ENCODE measurements around the gene DARS2.
"Not testable (repeated sequence)": the region's sequence is repeated elsewhere in the genome, so short reads cannot be mapped to it uniquely, and the experiment has no call there.

DARS2 gene, protein sequence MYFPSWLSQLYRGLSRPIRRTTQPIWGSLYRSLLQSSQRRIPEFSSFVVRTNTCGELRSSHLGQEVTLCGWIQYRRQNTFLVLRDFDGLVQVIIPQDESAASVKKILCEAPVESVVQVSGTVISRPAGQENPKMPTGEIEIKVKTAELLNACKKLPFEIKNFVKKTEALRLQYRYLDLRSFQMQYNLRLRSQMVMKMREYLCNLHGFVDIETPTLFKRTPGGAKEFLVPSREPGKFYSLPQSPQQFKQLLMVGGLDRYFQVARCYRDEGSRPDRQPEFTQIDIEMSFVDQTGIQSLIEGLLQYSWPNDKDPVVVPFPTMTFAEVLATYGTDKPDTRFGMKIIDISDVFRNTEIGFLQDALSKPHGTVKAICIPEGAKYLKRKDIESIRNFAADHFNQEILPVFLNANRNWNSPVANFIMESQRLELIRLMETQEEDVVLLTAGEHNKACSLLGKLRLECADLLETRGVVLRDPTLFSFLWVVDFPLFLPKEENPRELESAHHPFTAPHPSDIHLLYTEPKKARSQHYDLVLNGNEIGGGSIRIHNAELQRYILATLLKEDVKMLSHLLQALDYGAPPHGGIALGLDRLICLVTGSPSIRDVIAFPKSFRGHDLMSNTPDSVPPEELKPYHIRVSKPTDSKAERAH

GRCh38 chr1:173824315-173825081 lies at the start of gene DARS2, which contains the start of gene CENPL:
DARS2 (plus strand) TSS chr1:173824673; CDS start chr1:173825230, 557 bp downstream.
CENPL (minus strand) TSS chr1:173824883; CDS start chr1:173811299, 13,584 bp downstream.
- peak; percentile 85 for ATAC-seq (ENCODE audit: low read depth)
- peaks cover 3% of the 10 kb centered on the region for H3K36me3 Mint-ChIP-seq
- peak within 1 kb of the TSS; percentile 96 for H3K4me3 Mint-ChIP-seq
- H3K27ac Mint-ChIP-seq: peak within 1 kb of the TSS; percentile 95
- DNase-seq (ENCODE audit: low spot score in 2 of 2): peak; percentile 74 to 80
- no peaks in the 10 kb centered on the region for H3K27me3 Mint-ChIP-seq
- no peaks in the 10 kb centered on the region for H3K9me3 Mint-ChIP-seq
- peaks cover 14% of the 10 kb centered on the region for H3K4me1 Mint-ChIP-seq

GRCh38 chr1:173775578-173776226 lies 48.8 kb upstream of the DARS2 start:
- Mint-ChIP-seq H3K4me3 (no peak overlapping the region), H3K9me3 (no peaks in the 10 kb centered on the region), H3K27me3 (no peaks in the 10 kb centered on the region), H3K36me3 (peaks cover 40% of the 10 kb centered on the region), H3K27ac (peak overlapping the region; percentile 69), H3K4me1 (no peaks in the 10 kb centered on the region)
- ATAC-seq (ENCODE audit: low read depth): no peak
- no peak for DNase-seq (ENCODE audit: low spot score in 2 of 2)

GRCh38 chr1:173779936-173780335 lies 44.5 kb upstream of the DARS2 start:
- no peak overlapping the region for H3K4me3 Mint-ChIP-seq
- H3K9me3 Mint-ChIP-seq: no peaks in the 10 kb centered on the region
- H3K36me3 Mint-ChIP-seq: peaks cover 43% of the 10 kb centered on the region
- no peaks in the 10 kb centered on the region for H3K27me3 Mint-ChIP-seq
- ATAC-seq (ENCODE audit: low read depth) (no peak), DNase-seq (ENCODE audit: low spot score in 2 of 2) (no peak)
- H3K4me1 Mint-ChIP-seq: no peaks in the 10 kb centered on the region
- no peak overlapping the region for H3K27ac Mint-ChIP-seq

DNA sequence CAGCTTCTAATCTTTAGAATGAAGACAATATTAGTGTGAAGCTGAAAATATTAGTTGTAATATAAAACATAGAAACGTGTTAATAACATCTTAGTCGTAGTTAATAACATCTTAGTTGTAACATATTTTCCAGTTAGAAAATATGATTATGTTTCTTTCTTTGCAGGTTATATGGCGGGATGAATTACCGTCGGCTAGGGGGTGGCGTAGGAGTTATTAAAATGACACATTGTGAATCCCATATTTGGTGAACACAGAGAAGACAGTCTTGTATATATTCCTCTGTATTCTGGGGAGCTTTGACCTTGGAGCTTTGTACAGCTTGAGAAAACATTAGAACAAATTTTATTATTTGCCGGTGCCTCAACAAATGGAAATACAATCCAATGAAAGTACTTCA lies 39.5 kb upstream of the DARS2 start:
- Mint-ChIP-seq H3K36me3 (peaks cover 22% of the 10 kb centered on the region), H3K4me3 (no peak overlapping the region), H3K9me3 (no peaks in the 10 kb centered on the region), H3K4me1 (no peaks in the 10 kb centered on the region), H3K27me3 (no peaks in the 10 kb centered on the region), H3K27ac (no peak overlapping the region)
- DNase-seq (ENCODE audit: low spot score in 2 of 2) (no peak), ATAC-seq (ENCODE audit: low read depth) (no peak)

- DNase-seq (ENCODE audit: low spot score in 2 of 2) (no peak), ATAC-seq (ENCODE audit: low read depth) (no peak)
- Mint-ChIP-seq H3K4me3 (no peak overlapping the region), H3K27ac (no peak overlapping the region), H3K4me1 (no peaks in the 10 kb centered on the region), H3K36me3 (peaks cover 15% of the 10 kb centered on the region), H3K27me3 (no peaks in the 10 kb centered on the region), H3K9me3 (no peaks in the 10 kb centered on the region)
Measured at GRCh38 chr1:173789841-173790240, 34.6 kb upstream of the DARS2 start.

GRCh38 chr1:173798078-173798477 lies 26.4 kb upstream of the DARS2 start:
- Mint-ChIP-seq H3K9me3 (no peaks in the 10 kb centered on the region), H3K4me3 (no peak overlapping the region), H3K27ac (peak overlapping the region; percentile 25), H3K27me3 (no peaks in the 10 kb centered on the region), H3K4me1 (no peaks in the 10 kb centered on the region), H3K36me3 (peaks cover 3% of the 10 kb centered on the region)
- ATAC-seq (ENCODE audit: low read depth): no peak
- DNase-seq (ENCODE audit: low spot score in 2 of 2): no peak

GRCh38 chr1:173799995-173800394 lies 24.5 kb upstream of the DARS2 start:
- H3K27me3 Mint-ChIP-seq; DNase-seq (ENCODE audit: low spot score in 2 of 2); H3K9me3 Mint-ChIP-seq; ATAC-seq (ENCODE audit: low read depth); H3K27ac Mint-ChIP-seq; H3K36me3 Mint-ChIP-seq; H3K4me3 Mint-ChIP-seq; H3K4me1 Mint-ChIP-seq: not testable (repeated sequence)

- DNase-seq (ENCODE audit: low spot score in 2 of 2) (no peak), ATAC-seq (ENCODE audit: low read depth) (no peak)
- no peaks in the 10 kb centered on the region for H3K4me1 Mint-ChIP-seq
- no peak overlapping the region for H3K4me3 Mint-ChIP-seq
- H3K36me3 Mint-ChIP-seq: peaks cover 8% of the 10 kb centered on the region
- H3K9me3 Mint-ChIP-seq: no peaks in the 10 kb centered on the region
- no peak overlapping the region for H3K27ac Mint-ChIP-seq
- no peaks in the 10 kb centered on the region for H3K27me3 Mint-ChIP-seq
Measured at GRCh38 chr1:173802961-173803360, 21.5 kb upstream of the DARS2 start.

DNA sequence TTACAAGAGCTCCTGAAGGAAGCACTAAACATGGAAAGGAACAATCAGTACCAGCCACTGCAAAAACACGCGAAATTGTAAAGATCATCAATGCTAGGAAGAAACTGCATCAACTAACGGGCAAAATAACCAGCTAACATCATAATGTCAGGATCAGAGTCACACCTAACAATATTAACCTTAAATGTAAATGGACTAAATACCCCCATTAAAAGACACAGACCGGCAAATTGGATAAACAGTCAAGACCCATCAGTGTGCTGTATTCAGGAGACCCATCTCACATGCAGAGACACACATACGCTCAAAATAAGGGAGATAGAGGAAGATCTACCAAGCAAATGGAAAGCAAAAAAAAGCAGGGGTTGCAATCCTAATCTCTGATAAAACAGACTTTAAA lies 10.8 kb upstream of the DARS2 start:
- peaks cover 28% of the 10 kb centered on the region for H3K36me3 Mint-ChIP-seq
- H3K27ac Mint-ChIP-seq; H3K9me3 Mint-ChIP-seq; DNase-seq (ENCODE audit: low spot score in 2 of 2); H3K27me3 Mint-ChIP-seq; ATAC-seq (ENCODE audit: low read depth); H3K4me3 Mint-ChIP-seq: not testable (repeated sequence)
- peaks cover 22% of the 10 kb centered on the region for H3K4me1 Mint-ChIP-seq

DNA sequence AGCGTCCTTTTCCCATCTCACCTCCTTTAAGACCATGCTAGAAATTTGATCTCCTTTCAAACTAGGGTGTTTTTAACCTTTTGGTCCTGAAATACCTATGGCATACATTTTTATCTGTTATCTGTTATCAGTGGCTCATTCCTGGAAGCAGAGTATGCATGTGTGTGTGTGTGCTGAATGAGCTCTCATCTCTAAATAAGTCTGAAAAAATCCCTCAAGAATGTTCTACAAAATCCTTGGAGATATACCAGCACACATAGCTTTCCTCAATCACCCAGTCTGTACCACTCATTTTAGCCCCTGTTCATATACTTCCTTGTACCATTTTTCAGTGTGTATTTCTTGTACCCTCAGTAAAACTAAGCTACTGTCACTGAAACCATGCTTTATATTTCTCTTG lies 6.0 kb upstream of the DARS2 start:
- Mint-ChIP-seq H3K27ac (peak overlapping the region; percentile 51), H3K9me3 (no peaks in the 10 kb centered on the region), H3K27me3 (no peaks in the 10 kb centered on the region), H3K36me3 (peaks cover 12% of the 10 kb centered on the region), H3K4me1 (peaks cover 21% of the 10 kb centered on the region), H3K4me3 (no peak overlapping the region)
- DNase-seq (ENCODE audit: low spot score in 2 of 2): no peak
- no peak for ATAC-seq (ENCODE audit: low read depth)

DNA sequence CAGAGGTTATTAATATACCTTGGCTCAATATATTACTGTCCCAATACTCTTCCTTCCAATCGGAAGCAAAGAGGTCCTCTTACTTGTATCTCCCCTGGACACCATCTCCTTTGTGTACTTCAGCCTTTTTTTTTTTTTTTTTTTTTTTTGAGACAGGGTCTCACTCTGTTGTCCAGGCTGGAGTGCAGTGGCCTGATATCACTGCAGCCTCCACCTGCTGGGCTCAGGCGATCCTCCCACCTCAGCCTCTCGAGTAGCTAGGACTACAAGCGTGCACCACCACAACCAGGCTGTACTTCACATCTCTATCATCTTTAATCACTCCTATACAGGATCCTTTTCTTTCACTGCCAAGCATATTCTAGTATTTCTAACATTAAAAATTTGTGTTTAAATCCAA lies 2.8 kb upstream of the DARS2 start:
- Mint-ChIP-seq H3K36me3 (peaks cover 7% of the 10 kb centered on the region), H3K27me3 (no peaks in the 10 kb centered on the region), H3K9me3 (no peaks in the 10 kb centered on the region), H3K4me3 (peak overlapping the region; percentile 11), H3K4me1 (peaks cover 18% of the 10 kb centered on the region), H3K27ac (no peak overlapping the region)
- DNase-seq (ENCODE audit: low spot score in 2 of 2): no peak
- no peak for ATAC-seq (ENCODE audit: low read depth)

- peaks cover 14% of the 10 kb centered on the region for H3K4me1 Mint-ChIP-seq
- ATAC-seq (ENCODE audit: low read depth): no peak
Measured at GRCh38 chr1:173823781-173824314, 625 bp upstream of the DARS2 start.

DNA sequence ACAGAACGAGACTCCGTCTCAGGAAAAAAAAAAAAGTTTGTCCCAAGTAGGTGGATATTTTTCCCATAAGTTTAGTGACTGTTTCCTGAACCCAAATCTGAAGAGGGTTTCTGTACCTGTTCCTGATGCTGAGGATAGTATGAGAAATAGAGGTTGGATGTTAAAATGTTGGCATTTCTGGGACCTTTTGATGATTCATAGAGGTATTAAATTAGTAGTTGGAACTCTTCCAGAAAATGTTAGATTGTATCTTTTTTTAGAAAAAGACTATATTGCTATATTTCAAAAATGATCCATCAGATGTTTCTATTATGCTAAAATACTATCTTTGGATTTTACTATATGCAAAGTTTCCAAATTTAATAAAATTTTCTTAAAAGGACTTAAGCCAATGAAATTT lies 3.1 kb downstream of the DARS2 start:
- DNase-seq (ENCODE audit: low spot score in 2 of 2) (no peak), ATAC-seq (ENCODE audit: low read depth) (no peak)
- H3K4me3 Mint-ChIP-seq: no peak overlapping the region
- H3K27ac Mint-ChIP-seq: no peak overlapping the region
- peaks cover 14% of the 10 kb centered on the region for H3K4me1 Mint-ChIP-seq
- no peaks in the 10 kb centered on the region for H3K9me3 Mint-ChIP-seq
- no peaks in the 10 kb centered on the region for H3K27me3 Mint-ChIP-seq
- H3K36me3 Mint-ChIP-seq: peaks cover 7% of the 10 kb centered on the region

More at GRCh38 chr1:173823781-173824314, 625 bp upstream of the DARS2 start:
- Mint-ChIP-seq H3K27ac (peak overlapping the region; percentile 95), H3K4me3 (peak overlapping the region; percentile 96), H3K36me3 (no peaks in the 10 kb centered on the region), H3K9me3 (no peaks in the 10 kb centered on the region), H3K27me3 (no peaks in the 10 kb centered on the region)
- no peak for DNase-seq (ENCODE audit: low spot score in 2 of 2)
